NOMO-1 (cell line): ENCODE data around the gene ASIC3.
A peak's percentile ranks its signal among the peaks of the same experiment; 100 is the strongest.

ENCODE experiments used
- DNase-seq, 2 experiments: peaks; one replicate each; lab custom pipeline; 2025; ENCODE audit not compliant: unreplicated experiment in 2 of 2; lab: John Stamatoyannopoulos, UW

The ASIC3 gene

DNA sequence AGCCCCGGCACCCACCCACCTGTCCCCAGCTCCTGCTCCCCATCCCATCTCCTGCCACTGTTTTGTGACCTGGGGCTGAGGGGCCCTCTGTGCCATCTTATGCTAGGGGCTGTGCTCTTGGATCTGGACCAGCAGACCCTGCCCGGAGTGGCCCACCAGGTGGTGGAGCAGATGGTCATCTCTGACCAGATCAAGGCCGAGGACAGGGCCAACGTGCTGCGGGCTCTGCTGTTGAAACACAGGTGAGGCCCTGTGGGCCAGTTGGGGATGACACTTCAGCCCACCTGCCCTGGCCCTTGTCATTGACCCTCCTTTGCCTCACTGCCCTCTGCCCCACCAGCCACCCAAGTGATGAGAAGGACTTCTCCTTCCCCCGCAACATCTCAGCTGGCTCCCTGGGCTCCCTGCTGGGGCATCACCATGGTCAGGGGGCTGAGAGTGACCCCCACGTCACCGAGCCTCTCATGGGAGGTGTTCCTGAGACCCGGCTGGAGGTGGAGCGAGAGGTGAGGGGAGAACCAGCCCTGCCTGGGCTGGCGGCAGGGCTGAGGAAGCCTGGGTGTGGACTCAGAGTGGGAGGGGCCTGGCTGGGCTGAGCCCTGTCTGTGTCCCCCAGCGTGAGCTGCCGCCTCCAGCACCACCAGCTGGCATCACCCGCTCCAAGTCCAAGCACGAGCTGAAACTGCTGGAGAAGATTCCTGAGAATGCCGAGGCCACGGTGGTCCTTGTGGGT lies 21.7 kb downstream of the ASIC3 start:
- no peak for DNase-seq

DNA sequence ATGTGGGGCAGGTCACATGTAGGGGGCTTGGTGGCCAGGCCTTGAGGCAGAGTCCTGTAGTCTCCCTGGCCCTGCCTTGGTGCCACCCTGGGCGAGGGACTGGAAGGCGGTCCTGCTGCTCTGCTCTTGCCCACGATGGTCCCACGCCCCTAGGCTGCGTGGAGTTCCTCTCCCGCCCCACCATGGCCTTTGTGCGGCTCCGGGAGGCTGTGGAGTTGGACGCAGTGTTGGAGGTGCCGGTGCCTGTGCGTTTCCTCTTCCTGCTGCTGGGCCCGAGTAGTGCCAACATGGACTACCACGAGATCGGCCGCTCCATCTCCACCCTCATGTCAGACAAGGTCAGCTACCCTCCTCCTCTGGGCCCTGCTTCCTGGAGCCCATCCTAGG lies 22.2 kb downstream of the ASIC3 start:
- no peak for DNase-seq

DNA sequence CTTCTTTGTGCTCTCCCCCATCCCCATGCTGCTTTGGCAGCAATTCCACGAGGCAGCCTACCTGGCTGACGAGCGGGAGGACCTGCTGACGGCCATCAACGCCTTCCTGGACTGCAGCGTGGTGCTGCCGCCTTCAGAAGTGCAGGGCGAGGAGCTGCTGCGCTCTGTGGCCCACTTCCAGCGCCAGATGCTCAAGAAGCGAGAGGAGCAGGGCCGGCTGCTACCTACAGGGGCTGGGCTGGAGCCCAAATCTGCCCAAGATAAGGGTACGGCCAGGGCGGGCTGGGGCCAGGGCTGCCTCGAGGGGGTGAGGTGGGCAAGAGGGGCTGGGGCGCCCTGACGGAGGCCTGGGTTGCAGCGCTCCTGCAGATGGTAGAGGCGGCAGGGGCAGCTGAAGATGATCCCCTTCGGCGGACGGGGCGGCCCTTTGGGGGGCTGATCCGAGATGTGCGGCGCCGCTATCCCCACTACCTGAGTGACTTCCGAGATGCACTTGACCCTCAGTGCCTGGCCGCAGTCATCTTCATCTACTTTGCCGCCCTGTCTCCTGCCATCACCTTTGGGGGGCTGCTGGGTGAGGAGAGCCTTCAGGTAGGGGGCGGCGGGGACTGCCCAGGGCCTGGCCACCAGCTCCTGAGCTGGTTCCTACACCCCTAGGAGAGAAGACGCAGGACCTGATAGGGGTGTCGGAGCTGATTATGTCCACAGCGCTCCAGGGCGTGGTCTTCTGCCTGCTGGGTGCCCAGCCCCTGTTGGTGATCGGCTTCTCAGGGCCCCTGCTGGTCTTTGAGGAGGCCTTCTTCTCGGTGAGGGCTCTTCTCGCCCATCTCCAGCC lies 22.9 kb downstream of the ASIC3 start:
- no peak for DNase-seq

DNA sequence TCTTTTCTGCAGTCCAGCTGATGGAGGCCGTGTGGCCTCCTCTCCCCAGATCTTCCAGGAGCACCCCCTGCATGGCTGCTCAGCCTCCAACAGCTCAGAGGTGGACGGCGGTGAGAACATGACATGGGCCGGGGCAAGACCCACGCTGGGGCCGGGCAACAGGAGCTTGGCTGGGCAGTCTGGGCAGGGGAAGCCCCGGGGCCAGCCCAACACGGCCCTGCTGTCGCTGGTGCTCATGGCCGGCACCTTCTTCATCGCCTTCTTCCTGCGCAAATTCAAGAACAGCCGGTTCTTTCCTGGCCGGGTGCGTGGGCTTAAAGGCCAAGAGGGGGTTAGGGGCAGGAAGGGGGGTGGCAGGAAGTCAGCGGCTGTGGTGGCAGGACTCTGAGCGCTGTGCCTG lies 25.7 kb downstream of the ASIC3 start:
- DNase-seq, result no peak

DNA sequence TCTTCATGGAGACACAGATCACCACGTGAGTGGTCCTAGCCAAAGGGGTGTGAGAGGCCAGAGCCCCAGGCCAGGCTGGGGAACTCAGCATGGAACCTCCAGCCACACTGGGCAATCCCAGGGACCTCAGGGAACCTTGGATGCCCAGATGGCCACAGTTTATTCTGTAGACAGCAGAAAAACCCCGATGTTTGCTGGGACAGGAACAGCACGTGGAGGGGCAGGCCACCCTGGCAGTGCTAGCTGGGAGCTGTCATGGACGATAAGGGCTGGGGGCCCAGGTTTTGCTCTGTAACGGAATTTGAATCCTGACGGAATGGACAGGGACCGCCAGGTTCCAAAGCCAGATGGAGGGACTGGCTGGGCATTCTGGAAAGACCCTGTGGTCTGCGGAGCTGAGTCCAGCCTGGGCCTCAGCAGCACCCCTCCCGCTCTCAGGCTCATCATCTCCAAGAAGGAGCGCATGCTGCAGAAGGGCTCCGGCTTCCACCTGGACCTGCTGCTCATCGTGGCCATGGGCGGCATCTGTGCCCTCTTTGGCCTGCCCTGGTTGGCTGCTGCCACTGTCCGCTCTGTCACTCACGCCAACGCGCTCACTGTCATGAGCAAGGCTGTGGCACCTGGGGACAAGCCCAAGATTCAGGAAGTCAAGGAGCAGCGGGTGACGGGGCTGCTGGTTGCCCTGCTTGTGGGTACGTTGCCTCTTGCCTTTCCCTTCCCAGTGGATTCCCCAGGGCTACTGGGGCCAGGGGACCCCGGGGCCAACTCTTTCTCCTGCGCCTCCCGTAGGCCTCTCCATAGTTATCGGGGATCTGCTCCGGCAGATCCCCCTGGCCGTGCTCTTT lies 26.7 kb downstream of the ASIC3 start:
- no peak for DNase-seq

DNA sequence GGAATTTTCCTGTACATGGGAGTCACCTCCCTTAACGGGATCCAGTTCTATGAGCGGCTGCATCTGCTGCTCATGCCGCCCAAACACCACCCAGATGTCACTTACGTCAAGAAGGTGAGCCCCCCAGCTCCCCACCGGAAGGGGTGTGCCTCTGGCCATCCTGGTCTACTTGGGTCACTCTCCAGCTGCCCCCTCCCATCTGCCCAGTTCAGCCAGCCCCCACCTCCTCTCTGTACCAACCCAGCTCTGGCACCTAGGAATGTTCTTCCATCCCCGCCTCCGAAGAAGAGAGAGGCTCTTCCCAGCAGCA lies 27.3 kb downstream of the ASIC3 start:
- no peak for DNase-seq

DNA sequence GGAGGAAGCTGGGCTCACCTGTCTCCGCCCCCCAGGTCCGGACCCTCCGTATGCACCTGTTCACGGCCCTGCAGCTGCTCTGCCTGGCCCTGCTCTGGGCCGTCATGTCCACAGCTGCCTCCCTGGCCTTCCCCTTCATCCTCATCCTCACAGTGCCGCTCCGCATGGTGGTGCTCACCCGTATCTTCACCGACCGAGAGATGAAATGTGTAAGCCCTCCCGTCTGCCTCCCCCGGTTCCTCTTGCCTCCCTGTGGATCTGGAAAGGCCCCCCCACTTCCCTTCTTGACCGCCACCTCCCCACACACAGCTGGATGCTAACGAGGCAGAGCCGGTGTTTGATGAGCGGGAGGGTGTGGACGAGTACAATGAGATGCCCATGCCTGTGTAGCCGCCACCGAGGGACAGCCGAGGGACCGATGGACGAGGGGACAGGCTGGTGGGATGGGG lies 27.7 kb downstream of the ASIC3 start:
- no peak for DNase-seq

DNA sequence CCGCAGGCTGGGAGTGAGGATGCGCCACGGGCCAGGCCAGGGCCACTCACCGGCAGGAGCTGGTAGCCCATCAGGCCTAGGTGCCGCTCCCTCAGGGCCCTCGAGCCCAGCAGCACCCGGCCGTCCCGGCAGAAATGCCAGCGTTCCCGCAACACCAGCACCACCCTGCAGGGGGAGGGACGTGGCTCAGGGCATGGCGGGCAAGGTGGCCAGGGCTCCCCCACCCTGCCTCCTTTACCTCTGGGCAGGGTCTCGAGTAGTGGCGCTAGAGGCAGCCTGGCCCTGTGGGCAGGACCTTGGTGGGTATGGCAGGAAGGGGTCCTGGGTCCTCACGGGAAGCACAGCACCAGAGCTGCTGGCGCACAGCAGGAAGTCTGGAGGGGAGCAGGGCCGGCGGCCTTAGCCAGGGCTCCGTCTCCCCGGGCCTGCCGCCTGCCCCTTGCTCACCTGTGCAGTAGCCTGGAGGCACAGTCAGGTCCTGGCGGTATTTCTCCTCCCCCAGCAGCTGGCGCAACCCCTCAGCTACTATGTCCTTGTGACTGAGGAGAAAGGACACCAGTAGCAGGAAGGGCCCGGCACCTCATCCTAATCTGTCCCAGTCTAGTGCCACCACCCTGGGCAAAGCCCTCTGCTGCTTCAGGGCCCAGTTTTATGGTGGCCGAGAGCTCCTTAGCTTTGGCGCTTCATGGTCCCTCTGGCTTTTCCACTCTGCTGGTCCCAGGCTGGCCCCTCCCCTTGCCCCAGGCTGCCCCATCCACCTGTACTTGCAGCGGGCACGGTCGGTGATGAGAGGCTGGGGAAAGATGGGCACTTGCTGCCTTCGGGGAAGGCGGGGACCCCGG lies 28.8 kb downstream of the ASIC3 start:
- no peak for DNase-seq

DNA sequence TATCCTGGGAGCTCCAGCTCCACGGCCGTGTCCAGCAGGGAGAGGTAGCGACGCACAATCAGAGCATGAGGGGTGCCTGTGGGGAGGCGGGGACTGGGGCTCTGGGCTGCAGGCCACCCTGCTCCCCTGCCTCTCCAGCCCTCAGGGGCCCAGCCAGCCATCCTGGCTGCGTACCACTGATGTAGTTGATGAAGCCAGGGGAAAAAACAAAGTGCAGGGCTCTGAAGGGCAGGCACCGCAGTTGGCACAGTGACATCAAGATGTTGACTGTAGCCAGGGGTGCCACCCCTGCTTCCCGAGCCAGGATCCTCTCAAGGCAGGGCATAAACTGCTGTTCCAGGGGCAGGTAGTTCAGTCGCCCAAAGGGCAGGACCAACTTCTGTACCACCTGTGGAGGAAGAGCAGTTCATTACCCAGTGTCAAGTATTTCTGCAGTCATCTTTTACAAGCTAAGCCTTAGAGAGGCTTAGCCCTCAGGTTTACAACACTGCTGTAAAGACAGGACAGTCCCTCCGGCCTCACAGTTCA lies 29.4 kb downstream of the ASIC3 start:
- DNase-seq, result no peak

DNA sequence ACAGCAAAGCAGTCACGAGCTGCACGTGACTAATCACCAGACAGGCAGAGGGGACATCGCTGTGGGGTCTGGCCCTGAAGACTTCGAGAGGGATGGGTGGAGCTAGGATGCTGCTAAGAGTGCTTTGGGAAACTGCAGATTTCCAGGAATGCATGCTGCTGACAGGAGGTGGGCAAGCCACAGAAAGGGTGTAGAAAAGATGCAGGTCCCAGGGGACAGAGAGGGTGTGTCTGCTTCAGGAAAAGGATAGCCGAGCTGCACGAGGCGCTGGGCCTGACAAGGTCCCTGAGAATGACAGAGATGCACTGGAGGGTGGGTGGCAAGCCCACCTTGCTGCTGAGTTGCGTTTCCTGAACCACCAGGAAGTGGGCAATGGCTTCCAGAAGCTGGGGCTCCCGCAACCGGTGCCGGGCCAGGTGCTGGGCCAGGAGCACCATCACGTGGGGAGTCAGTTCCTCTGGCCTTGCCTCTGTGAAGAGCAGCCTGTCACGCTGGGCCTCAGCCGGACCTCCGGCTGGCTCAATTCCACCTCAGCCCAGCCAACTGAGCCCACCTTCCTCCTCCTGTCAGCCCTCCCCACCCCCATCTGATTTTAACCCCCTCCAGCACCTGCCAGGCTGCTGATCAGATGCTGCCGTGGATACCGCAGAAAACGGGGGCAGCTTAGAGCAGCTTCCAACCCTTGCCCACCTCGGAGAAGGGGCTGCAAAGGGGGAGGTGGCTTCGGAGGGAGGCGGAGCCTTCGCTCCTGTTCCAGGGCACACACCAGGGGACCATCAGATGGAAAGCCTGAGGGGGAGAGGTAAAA lies 30.1 kb downstream of the ASIC3 start:
- DNase-seq, result no peak

DNA sequence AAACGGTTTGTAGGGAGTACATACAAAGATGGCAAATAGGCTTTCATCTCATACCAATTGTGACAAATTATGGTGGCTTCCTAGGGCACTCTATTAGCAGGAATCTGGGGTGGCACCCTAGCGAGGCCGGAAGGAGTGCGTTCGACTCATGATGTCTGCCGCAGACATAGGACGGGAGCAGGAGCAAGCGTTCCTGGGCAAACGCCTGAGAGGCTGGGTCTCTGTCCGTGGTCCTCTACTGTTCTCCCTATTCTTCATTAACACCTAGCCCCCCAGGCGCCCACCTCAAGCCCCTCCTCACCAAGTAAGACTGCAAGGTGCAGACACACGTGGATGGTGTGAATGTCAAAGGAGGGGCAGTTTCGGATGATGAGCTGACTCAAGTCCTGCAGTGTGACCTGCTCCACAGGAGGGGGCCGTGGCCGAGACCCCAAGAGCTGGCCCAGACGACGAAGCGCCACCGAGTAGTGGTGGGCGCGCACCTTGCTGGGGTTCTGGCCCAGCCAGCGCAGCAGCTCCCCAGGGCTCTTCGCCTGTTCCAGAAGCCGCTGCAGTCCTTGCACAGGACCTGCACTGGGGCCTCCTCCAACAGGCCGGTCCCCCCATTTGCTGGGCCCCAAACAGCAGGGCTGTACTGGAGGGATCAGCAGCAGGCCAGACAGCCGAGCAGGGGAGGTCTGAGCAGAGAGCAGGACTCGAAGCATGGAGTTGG lies 31.0 kb downstream of the ASIC3 start:
- DNase-seq, result no peak

DNA sequence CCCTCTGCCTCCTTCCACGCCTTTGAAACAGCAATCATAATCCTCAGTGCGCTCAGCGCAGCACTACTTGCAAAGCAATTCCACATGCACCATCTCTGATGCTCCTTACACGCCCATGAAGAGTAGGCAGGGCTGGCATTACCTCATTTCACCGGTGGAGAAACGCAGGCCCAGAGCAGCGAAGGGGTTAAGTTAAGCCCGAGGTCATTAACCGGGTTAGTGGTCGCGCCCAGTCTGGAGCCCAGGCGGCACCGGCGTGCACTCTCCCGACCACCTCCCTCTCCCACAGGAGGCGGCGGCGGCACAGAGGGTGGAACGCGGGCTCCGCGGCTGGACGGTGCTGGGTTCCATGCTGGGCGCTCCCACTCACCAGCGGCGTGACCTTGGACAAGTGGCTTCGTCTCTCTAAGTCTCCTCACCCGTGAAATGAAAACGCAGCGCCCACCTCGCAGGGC lies 31.8 kb downstream of the ASIC3 start:
- DNase-seq, result no peak

DNA sequence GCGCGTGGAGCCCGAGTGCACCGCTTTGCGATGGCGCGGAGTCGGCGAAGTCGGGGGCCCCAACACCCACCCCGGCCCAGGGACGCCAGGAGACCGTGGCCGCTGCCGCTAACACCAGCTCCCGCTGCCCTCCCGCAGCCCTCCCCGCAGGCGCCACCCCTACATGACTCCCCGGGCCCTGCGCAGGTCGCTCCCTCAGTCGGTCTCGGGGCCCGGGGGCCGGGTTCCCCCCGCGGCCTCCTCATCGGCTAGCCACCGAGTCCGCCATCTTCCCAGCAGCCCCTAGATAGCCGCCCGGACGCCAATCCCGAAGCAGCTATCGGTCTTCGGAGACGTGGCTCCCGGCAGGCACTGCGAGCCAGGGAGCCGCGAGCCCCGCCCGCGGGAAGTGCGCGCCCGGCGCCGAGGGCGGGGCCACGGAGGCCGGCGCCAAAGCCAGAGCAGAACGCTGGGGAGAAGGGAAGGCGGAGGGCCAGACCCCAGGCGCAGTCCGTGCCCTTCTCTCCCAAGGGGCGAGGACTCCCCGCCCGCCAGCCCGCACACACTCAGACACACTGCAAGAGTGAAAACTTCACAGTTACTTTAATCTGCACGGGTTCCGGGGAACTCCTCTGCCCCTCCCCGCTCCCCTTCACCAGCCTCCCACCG lies 32.3 kb downstream of the ASIC3 start, which contains the start of gene FASTK:
Gene FASTK (minus strand): TSS at position 288 of the 648 bp plus-strand sequence. CDS start 43 bp downstream, at position 245.
- peak; percentile 66 to 78 for DNase-seq

DNA sequence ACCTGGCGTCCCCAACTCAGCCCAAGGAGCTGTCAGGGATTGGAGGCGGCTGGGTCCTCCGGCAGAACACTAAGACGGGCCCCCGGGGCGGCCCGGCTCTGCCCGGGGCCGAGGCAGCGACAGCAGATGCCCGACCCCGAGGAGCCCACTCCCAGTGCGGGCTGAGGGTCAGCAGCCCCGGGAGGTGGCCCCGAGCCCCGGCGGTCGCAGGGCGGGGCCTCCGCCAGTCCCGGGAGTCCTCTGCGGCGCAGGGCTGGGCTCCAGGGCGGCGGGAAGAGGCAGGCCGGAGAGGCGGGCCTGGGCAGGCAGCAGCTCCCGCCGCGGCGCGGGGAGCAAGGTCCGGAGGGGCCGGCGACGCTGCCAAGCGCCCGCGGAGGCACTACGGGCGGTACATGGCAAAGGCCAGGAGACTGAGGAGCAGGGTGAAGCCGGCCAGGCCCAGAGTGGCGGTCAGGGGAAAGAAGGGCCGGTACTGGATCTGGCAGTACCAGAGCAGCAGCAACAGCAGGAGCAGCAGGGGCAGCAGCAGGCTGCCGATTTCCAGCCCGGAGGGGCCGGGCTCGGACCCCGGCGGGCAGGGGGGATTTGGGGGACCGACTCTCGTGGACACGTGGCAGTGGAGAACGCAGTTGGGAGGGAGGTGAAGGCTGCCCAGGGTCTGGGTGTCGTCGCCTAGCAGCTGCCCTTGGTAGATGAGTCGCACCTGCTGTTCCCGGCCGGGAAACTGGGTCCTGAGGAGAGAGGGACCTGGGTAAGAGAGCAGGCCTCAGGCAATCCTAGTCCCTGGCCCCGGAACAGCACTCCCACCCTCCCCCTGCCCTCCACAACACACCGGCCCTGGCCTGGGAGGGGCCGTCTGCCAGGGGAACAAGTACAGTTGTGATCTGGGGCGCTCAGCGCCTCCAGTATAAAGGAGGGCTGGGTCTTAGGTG lies 33.1 kb downstream of the ASIC3 start:
- no peak for DNase-seq

DNA sequence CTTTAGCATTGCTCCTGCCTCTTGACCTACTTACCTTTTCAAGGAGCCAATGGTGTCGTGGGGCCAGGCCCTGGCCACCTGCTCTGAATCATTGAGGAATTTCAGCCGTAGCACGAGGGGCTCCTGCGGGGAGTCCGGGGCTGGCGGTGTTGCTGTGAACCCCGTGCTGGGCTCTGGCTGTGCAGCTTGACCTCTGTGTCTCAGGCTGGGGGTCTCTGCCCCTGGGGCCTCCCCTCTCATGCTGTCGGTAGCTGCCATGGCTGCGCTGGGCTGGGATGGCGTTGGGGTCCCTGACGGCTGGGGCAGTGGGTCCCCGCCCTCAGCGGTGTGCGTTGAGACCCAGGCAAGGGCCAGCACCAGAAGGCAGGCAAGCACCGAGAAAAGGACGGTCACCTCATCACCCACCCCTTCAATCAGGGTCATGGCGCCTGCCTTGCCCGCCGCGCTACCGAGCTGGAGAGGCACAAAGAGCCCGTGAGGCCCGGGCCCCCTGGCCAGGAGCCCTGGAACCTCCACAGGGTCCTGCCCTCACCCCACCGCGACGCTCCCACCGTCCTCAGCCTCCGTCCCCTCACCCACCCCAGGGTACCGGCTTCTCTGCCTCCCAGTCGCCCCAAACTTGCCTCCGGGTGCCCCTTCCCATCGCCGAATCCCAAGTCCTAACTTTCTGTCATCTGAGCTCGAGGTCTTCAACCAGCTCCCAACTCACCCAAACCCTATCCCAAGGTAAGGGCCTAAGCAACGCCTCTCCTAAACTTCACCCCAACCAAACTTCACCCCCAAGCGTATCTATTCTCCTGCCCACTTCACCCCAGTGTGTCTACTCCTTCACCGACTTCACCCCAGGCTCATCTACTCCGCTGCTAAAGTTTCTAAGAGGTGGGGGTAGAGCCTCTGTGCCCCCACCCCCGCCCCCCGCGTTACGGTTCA lies 34.1 kb downstream of the ASIC3 start:
- DNase-seq, result no peak
